Mesodermal cell (in vitro differentiated cells): ENCODE measurements around the gene GIT2.
"Not testable (repeated sequence)": the region's sequence is repeated elsewhere in the genome, so short reads cannot be mapped to it uniquely, and the experiment has no call there.

ENCODE experiments used
- H3K27ac ChIP-seq: 2 replicates; pipeline ENCODE4 v1.7.0; 2013; ENCODE audit warnings: mild to moderate bottlenecking, low read depth, low read length, moderate library complexity; ENCODE audit not compliant: severe bottlenecking
- H3K36me3 ChIP-seq: 2 replicates; pipeline ENCODE4 v1.7.1; 2013; ENCODE audit warnings: mild to moderate bottlenecking, low read length, moderate library complexity; ENCODE audit not compliant: control insufficient read depth, insufficient read depth
- H3K4me1 ChIP-seq: one replicate; pipeline ENCODE4 v1.7.1; 2013; ENCODE audit warnings: mild to moderate bottlenecking, low read length; ENCODE audit not compliant: insufficient read depth, control insufficient read depth, poor library complexity, severe bottlenecking
- H3K4me3 ChIP-seq: 2 replicates; pipeline ENCODE4 v1.7.0; 2013; ENCODE audit warnings: low read length, control low read depth, mild to moderate bottlenecking; ENCODE audit not compliant: insufficient read depth, poor library complexity, severe bottlenecking; ENCODE audit errors: extremely low read depth
- H3K9me3 ChIP-seq: 2 replicates; pipeline ENCODE4 v1.7.1; 2013; ENCODE audit warnings: mild to moderate bottlenecking, low read length, moderate library complexity; ENCODE audit not compliant: control insufficient read depth
- WGBS, 2 experiments: methylation state at CpG; one replicate each; pipeline ENCODE4 v1.1.5; 2013; ENCODE audit warnings: missing lambda C conversion rate in 2 of 2; ENCODE audit not compliant: insufficient coverage in 2 of 2; 5-methylcytosine and 5-hydroxymethylcytosine counted together

GIT2 gene

DNA sequence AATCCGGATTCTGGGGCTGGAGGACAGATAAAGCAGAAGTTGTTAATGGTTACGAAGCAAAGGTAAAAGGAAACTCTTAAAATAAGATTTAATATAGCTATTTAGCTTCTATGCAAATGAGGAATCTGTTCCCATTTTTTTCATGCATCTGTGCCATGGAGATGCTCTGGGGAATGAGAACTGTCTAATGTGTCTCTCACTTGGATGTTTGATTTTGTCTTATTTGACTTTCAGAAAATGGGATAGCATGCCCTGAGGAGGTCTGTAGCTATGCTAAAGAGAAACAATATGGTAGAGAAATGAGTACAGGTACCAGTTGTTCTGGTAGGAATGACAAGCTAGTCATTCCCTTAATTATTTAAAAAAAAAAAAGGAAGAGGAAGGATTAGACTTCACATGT is 27.9 kb upstream of the GIT2 start:
- no peak overlapping the region for H3K4me3 ChIP-seq
- peaks cover 10% of the 10 kb centered on the region for H3K4me1 ChIP-seq
- WGBS, 2 experiments, result 89% methylated on average over 1 of the region's 2 CpGs; no CpG with 5 or more reads in 1 of the 2 experiments
- no peaks in the 10 kb centered on the region for H3K9me3 ChIP-seq
- H3K36me3 ChIP-seq, result peaks cover 59% of the 10 kb centered on the region
- no peak overlapping the region for H3K27ac ChIP-seq

DNA sequence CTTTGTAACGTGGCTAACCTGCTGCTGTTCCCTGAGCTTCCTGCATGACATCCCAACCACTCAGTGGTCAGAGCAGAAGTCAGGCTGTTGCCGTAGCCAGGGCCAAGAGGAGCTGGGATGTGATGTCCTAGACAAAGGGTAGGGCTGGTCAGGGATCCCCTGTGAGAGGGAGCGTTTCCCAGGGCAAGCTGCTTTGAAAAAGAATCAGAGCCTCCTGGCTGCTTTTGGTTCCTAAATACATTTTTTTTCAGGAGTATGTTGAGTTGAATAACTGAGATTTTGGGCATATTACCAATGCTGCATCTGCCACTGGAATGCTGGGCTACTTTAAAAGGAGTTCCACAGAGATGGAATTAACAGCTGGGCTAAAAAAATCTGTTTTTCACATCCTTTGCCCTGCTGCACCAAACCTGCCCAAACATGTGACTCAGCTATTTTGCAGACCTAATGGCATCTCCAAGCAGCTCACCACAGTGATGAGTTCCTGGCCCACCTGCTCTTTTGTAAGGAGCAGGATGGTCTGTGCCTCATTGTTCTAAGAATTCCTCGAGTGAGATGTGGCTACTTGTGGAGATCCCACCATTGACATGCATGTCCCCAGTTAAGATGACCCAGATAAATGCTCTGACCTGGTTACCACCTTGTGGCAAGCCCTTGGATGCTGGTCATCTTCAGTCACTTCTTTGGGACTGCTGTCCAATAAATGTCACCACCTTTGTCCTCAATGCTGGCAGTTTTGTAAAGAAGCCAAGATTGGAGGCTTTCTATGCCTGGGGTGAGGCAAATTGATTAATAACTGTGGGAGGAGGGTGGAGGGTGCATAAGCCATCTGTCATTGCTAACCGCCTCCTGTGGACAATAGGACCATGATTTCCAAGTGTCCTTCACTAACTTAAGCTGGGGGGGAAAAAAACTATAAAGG is 27.2 kb upstream of the GIT2 start:
- H3K27ac ChIP-seq, result peak overlapping the region; percentile 37
- peaks cover 10% of the 10 kb centered on the region for H3K4me1 ChIP-seq
- no peak overlapping the region for H3K4me3 ChIP-seq
- 80 to 92% methylated on average over 4 to 5 of the region's 5 CpGs for WGBS, 2 experiments
- H3K9me3 ChIP-seq, result no peaks in the 10 kb centered on the region
- H3K36me3 ChIP-seq, result peaks cover 59% of the 10 kb centered on the region

DNA sequence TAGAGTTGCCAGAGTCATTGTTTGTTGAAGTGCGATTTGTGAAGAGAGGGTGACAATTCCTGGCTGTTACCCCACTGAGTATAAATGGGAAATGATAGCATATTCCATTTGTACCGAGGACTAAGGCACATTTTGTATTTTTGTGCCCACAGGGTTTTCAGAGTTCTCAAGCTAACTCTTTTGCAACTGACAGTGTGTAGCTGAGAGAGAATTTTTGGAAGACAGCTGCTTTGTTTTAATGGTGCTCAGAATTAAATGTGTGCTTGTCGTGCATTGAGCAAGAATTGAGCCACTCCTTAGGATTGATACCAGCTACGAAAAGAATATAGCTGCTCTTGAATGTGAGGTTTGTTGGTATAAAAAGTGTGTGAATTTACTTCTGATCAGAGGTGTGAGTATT is 24.8 kb upstream of the GIT2 start:
- WGBS, 2 experiments, result 95 to 97% methylated on average over 3 to 4 of the region's 4 CpGs
- no peaks in the 10 kb centered on the region for H3K9me3 ChIP-seq
- no peak overlapping the region for H3K4me3 ChIP-seq

DNA sequence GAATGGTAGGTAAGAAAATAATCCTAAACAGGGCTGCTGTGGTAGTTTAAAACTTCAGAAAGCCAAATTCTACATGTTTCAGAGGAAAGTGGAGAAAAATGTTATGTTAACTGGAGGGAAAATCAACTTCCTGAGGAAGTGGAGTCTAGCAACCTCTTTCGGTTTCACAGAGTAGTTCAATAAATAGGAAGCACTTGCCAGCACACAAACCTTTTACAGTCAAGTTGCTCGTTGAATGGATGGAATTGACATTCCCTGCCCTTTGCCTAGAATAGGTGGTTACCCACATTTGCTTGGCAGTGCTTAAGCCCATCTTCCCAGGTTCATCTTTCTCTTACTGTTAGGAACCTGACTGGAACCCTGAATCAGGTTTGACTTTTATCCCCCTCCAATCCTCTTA is 19.0 kb upstream of the GIT2 start:
- Histone ChIP-seq H3K36me3 (peaks cover 59% of the 10 kb centered on the region), H3K4me1 (no peaks in the 10 kb centered on the region)
- WGBS, 2 experiments, result 92 to 94% methylated on average over 2 of the region's 2 CpGs

More for the DNA sequence above, 24.8 kb upstream of the GIT2 start:
- Histone ChIP-seq H3K4me1 (peaks cover 10% of the 10 kb centered on the region), H3K36me3 (peaks cover 57% of the 10 kb centered on the region), H3K27ac (no peak overlapping the region)

DNA sequence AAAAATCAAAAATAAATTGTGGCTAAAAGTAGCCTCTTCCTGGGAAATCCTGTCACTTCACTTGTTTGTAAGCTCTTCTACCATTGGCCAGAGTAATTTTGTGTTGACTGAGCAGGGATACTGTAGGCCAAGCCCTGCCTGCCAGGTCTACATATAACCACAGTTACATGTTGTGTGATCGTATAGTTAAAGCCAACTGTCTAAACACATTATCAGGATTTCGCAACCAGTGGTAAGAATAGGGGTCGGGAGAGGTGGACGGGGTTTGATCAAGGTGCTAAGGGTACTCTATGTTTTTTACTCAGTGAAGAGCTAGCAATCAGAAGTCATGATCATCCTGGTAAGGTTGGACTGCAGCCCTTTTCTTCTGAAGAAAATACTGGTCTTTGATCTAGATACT is 16.5 kb upstream of the GIT2 start:
- WGBS, 2 experiments, result 78 to 94% methylated on average over 3 to 4 of the region's 4 CpGs
- Histone ChIP-seq H3K36me3 (peaks cover 38% of the 10 kb centered on the region), H3K9me3 (no peaks in the 10 kb centered on the region), H3K4me1 (no peaks in the 10 kb centered on the region), H3K4me3 (no peak overlapping the region), H3K27ac (no peak overlapping the region)

More for the DNA sequence above, 19.0 kb upstream of the GIT2 start:
- no peak overlapping the region for H3K27ac ChIP-seq
- H3K9me3 ChIP-seq, result no peaks in the 10 kb centered on the region
- H3K4me3 ChIP-seq, result no peak overlapping the region

DNA sequence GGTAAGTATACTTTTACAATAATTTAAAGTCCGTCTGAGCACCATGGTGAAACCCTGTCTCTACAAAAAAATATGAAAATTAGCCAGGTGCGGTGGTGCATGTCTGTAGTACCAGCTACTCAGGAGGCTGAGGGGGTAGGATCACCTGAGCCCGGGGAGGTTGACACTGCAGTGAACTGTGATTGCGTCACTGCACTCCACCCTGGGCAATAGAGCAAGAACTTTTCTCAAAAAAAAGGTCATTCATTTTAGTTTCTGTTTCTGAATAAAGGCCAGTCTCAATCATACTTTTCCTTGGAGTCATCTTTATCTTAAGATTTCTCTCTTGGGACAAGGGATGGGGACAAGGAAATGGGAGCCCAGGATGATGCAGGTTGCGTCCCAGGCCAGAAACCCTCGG is 16.0 kb upstream of the GIT2 start:
- no peak overlapping the region for H3K27ac ChIP-seq
- no peaks in the 10 kb centered on the region for H3K9me3 ChIP-seq
- no peaks in the 10 kb centered on the region for H3K4me1 ChIP-seq
- 95 to 98% methylated on average over 6 of the region's 6 CpGs for WGBS, 2 experiments
- peaks cover 38% of the 10 kb centered on the region for H3K36me3 ChIP-seq
- no peak overlapping the region for H3K4me3 ChIP-seq

DNA sequence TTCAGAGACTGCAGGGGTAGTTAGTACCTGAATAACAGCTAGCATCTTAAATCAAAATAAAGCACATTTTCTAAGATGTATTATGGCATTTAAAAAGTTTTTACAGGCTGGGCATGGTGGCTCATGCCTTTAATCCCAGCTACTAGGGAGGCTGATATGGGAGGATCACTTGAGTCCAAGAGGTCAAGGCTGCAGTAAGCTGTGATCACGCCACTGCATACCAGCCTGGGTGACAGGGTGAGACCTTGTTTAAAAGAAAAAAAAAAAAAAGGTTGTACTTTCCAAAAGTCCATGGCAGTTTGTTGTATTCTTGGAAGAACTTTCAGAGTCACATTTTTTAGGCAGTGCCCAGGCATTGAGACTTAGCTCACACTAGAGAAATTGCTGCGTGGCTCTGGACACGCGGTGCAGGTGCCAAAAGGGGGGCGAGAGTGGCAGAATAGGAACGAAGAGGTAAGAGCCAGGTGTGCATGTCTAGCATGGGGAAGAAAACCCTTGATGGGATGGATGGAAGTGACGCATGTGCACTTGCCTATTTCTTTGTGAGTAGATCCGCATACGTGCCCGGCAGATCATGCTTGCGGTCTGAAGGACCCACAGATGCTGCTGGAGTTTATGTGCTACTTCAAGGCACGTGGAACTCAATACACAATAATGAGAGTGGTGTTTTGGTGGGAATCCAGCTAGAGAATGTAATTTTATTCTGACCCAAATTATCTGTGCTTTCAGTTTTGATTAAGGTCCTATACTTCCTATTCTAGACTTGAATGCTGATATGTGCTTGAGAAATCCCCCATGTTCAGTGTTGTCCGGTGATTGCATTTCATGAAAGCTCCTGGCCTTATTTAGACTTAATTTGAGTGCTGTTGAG is 14.9 kb upstream of the GIT2 start:
- H3K4me3 ChIP-seq, result no peak overlapping the region
- H3K36me3 ChIP-seq, result peaks cover 32% of the 10 kb centered on the region
- no peak overlapping the region for H3K27ac ChIP-seq
- H3K4me1 ChIP-seq, result no peaks in the 10 kb centered on the region
- no peaks in the 10 kb centered on the region for H3K9me3 ChIP-seq
- WGBS, 2 experiments, result 94 to 95% methylated on average over 9 to 10 of the region's 13 CpGs

- not testable (repeated sequence) for H3K9me3 ChIP-seq, H3K4me3 ChIP-seq
- WGBS, 2 experiments, result 74 to 98% methylated on average over 5 to 7 of the region's 15 CpGs
These were observed 12.7 kb upstream of the GIT2 start for GRCh38 chr12:110008681-110009398.

DNA sequence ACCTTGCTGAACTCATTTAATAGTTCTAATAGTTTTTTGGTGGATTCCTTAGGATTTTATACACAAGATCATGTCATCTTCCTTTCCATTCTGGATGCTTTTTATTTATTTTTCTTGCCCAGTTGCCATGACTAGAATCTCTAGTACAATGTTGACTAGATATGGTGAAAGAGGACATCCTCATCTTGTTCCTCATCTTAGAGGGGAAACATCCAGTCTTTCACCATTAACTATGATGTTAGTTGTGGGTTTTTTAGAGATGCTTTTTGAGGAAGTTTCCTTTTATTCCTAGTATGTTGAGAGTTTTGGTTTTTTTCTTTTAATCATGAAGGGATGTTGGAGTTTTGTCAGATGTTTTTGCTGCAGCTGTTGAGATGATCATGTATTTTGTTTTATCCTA is 11.7 kb upstream of the GIT2 start:
- Histone ChIP-seq H3K36me3 (peaks cover 16% of the 10 kb centered on the region), H3K4me3 (no peak overlapping the region), H3K4me1 (no peaks in the 10 kb centered on the region), H3K9me3 (no peaks in the 10 kb centered on the region), H3K27ac (no peak overlapping the region)

More at GRCh38 chr12:110008681-110009398, 12.7 kb upstream of the GIT2 start:
- not testable (repeated sequence) for H3K27ac ChIP-seq, H3K4me1 ChIP-seq
- peaks cover 25% of the 10 kb centered on the region for H3K36me3 ChIP-seq

GRCh38 chr12:110006115-110006514 is 9.9 kb upstream of the GIT2 start:
- H3K27ac ChIP-seq, result no peak overlapping the region
- no peaks in the 10 kb centered on the region for H3K9me3 ChIP-seq
- 100% methylated on average over 1 of the region's 4 CpGs; no CpG with 5 or more reads in 1 of the 2 experiments for WGBS, 2 experiments
- H3K4me1 ChIP-seq, result no peaks in the 10 kb centered on the region
- peaks cover 5% of the 10 kb centered on the region for H3K36me3 ChIP-seq
- H3K4me3 ChIP-seq, result no peak overlapping the region
